GM18517 (cell line): ENCODE results near the gene VGLL3.
"Not testable (repeated sequence)": the region's sequence is repeated elsewhere in the genome, so short reads cannot be mapped to it uniquely, and the experiment has no call there.

Experiments used
- ATAC-seq: cut with Tn5 transposase; IDR thresholded peaks from one replicate; pipeline ENCODE4 v1.9.1; 2021; ENCODE audit warnings: mild to moderate bottlenecking, moderate library complexity; ENCODE audit not compliant: unreplicated experiment

VGLL3 gene

DNA sequence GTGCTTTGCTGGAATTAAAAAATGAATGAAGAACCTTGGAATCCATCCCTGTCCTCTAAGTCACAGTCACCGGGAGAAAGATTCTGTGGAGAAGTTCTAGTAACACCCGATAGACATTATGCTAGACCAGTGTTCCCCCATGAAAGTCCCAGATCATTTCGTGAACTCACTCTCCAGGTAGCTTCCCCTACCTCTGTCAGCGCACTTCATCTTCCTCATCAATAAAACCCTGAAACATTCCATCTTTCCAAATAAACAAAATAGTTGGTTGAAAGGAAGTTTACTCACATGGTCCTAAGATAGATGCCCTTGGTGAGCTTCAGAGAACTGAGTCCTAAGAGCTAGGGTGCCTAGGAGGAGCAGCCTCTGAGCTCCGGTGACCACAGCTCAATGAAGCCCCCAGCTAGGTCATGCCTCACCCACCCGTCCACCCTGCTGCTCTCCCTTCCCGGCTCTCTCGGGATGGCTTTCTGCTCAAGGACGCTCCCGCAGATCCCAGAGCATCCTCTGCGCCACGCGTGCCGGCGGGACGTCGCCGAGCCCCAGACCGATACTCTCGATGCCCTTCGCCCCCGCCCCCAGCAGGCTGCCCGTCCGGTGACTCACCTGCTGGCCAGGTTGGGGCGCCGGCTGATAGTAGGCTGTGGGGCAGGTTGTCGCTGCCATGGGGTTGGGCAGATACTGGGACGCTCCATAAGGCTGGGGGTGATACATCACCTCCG lies 776 bp downstream of the VGLL3 start:
- ATAC-seq = no peak

DNA sequence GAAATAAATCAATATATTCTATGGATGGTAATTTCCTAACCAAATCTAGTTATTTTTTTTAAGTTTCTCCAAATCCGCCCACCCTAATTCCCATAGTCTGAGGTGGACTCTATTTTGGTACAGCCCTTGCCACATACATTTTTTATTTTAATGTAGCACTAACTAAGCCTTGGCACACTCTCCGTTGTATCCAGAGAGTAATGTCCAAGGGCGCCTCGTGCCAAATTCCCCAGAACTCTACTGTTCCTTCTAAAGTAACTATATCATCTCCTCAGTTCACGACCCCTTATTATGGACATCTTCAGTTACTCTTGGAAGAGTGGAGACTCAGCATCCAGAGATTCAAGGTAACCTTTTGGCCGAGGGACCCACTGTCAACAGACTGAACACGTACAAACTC lies 1.3 kb downstream of the VGLL3 start:
- no peak for ATAC-seq

DNA sequence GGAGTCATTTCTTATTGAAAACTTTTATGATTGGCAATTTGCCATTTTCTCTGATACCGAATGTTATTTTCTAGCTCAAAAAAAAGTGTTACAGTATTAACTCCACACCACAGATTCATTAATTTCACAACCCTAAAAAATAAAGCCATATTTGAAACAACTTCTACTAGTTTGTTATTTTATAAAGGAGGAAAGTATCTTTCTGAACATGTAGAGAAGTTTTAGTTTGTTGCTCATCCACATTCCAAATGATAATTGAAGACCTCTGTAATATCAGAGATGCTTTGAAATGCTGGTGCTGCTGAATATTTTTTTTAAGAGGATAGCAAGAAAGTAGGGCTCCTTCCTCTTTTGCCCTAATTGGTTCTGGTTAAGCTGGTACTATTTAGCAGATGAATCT lies 1.9 kb downstream of the VGLL3 start:
- ATAC-seq = no peak

DNA sequence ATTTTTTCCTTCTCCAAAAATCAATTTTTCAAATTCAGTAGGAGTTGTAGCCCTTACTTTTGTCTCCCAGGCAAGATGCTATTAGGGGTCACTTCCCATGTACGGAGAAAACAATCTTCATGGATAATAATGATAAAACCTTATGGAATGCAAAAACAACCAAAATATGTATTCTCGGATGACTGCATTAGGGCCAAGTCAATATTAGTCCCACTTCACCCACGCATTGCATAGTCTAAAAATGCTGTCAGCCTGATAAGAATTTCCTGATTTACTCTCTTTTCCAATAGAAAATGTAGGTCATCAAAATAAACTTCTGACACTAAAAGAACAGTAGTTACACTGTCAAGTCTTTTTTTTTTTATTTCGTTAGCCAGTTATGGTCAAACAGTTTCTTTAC lies 2.7 kb downstream of the VGLL3 start:
- no peak for ATAC-seq

DNA sequence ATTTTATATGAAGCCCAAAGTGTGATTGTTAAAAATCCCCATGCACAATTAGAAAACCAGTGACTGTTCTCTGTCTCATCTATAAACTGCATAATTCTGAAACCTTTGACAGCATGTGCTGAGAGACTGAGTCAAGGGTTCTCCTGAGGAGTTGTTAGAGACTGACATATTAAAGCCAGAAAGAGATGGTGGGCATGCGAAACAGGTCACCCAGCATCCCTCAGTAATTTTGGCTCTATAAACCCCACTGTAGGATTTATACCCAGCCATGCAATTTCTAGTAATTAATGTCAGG lies 3.6 kb downstream of the VGLL3 start:
- ATAC-seq = no peak

DNA sequence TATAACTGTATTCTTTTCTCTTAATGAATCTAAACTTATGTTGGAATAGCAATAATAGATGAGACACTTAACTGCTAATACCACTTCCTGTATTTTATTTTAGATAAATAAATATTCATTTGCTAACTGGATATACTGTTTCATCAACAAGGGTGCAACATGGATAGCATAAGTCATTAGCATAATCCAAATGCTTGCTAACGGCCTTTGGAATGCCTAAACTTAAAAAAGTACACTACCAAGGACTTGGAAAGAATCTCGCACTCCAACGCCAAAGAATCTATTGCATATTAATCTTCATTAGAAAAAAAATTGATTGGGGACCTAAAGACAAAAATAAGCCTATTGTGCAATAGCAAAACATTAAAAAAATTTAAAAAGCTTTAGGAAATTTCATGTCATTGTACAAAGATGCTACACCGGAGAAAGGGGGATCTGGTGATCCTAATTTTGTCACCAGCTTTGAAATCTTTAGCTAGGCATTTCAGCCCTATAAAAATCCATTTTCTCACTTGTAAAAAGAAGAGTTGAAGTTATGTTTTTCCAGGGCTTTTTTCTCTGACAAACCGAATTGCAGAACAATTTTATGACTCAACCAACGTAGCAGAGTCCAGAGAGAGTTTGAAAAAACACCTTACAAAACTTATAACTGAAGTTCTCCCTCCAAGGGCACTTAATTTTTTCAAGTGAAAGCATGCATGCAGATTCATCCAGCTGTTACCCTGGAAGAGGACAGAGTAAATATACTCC lies 4.1 kb downstream of the VGLL3 start:
- no peak for ATAC-seq

DNA sequence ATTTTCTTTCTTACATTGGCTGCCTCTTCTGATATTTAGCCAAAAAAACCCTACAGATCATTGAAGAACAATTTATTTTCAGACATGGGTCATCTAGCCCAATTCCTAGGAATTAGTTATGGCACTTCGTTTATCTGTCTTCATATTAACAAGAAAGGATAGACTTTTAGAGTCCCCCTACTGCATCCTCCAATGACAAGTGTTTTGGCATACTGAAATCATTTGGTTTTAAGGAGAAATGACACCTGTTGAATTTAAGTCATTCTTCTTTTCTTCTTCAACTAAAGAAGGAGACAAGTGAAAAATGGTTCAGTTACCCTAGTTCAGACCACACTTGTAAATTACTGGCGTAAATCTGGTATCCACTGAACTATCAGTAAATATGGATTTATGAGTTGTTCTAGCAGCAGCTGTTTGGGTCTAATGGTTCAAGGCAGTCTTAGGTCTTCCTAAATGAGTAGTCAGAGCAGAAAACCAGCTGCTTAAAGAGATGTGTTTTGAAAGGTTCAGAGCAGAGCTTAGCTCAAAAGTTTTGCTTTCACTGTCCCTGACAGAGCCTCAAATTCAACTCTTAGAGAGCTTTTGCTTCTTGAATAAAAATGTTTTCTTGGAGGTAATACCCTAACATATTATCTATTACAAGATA lies 5.6 kb downstream of the VGLL3 start:
- ATAC-seq = no peak

DNA sequence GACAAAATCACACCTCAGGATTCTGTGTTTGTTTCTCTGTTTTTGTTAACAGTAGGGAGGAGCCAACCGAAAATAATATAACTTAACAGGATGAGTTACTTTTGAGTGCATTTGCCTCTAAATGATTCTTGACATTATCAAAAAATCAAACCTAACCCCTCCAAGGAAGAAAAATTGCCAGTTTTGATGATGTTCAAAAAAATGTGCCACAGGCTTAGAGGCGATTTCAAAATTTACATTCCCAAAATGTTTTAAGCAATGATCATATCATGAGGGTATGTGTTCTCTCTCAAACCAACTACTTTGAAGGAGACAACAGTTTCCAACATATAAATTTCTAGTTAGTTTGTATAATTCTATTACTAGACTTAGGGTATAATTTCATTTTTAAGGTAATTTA lies 6.7 kb downstream of the VGLL3 start:
- no peak for ATAC-seq

DNA sequence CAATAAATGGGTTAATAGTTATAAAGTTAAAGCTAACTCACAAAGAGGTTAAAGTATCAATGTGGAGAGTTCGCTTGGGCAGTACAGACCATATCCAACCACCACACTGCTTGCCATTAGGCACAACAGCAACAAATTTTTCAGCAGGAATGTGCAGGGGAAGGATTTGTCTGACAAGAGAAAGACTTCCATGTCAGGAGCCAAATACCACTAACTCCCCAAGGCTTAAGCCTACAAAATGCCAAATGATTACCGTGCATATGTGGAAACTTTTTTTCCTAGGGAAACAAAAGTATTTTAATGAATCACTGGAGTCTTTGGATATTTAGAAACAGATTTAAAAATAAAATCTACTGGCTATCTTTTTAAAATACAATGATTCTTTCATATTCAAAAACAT lies 8.1 kb downstream of the VGLL3 start:
- no peak for ATAC-seq

DNA sequence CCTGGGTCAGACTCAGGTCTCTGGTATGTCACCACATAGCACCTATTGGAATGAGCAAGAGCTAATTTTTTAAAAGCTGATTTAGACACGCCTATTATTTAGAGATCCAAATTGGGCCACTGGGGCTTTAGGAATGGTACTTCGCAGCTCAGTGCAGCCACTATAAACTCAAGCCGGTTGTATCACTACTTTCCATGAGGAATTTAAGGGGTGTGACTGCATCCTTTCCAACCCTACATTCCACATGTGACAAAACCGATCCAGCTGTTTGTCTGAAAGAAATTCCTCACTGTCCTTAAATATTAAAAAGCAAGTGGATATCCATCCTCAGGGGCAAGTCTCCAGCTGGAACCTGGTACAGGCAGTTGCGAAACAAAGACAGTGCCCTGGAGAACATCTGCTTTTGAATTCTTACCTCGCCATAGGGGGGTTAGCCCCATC lies 12.8 kb downstream of the VGLL3 start:
- no peak for ATAC-seq

DNA sequence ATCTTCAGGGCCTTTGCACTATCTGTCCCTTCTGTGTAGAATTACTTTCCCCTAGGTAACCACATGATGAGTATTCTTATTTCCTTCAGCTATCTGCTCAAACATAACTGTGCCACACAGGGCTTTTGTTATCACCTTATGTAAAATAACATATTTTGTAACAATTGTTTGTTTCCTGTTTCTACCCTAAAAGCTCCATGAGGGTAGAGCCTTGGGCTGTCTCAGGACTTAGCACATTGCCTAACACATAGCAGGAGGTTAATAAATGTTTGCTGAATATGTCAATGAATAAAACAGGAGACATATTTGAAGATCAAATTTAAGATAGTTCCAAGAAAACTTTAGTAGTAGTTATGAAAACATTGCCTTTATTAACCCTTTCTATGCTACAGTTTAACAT lies 14.7 kb downstream of the VGLL3 start:
- no peak for ATAC-seq

DNA sequence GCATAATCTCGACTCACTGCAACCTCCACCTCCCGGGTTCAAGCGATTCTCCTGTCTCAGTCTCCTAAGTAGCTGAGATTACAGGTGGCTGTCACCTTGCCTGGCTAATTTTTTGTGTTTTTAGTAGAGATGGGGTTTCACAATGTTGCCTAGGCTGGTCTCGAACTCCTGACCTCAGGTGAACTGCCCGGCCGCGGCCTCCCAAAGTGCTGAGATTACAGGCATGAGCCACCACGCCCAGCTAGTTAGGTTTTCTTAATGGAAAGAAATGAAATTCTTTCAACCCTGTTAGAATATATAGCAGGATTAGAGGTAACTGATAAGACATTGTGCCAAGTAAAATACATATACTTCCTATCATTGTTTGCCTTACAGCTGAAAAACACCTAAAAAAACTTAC lies 16.8 kb downstream of the VGLL3 start:
- not testable (repeated sequence) for ATAC-seq

DNA sequence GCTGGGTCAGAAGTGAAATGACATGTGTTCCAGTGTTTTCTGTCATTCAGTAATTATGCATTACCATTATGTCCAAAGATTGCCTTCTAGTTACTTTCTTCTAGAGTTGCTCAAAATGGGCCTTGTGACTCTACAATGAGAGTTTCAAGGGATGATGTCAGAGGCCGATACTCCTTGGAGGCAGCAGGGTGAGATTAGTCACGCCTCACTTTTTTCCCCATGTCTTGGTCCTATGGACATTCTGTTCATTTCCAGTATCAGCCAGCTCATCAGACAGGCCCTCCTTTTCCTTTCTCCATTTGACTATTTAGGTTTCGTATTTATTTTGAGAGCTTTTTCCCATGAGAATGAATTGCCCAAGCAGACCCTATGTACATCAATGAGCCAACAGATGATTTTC lies 17.5 kb downstream of the VGLL3 start:
- no peak for ATAC-seq

DNA sequence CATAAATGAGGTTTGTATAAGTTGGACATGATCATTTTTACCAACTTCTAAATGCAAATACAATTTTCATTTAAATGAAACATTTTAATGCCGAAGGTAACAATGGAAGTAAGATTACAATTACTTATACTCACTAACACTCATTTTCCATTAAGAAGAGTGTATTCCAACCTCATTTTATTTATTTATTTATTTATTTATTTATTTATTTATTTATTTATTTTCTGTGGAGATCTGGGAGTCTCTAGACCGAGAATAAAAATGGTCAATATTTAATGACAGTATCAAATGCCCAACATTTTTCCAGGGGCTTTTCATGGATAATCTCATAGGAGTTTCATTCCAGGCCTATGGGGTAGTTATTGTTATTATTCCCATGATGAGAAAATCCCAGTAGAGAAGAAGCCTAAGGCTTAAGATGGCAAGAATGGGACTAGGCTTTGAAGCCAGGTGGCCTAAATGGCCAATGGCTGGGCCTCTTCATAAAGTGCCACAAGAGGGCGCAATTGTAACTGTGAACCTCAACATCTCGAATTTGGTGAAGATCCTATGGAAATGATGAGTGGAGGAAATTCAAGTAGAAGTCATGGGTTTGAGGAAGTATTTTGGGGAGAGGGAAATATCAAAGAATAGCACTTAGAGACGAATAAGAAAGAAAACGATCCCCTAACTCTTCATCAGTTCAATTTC lies 21.3 kb downstream of the VGLL3 start:
- peak; percentile 73 for ATAC-seq

DNA sequence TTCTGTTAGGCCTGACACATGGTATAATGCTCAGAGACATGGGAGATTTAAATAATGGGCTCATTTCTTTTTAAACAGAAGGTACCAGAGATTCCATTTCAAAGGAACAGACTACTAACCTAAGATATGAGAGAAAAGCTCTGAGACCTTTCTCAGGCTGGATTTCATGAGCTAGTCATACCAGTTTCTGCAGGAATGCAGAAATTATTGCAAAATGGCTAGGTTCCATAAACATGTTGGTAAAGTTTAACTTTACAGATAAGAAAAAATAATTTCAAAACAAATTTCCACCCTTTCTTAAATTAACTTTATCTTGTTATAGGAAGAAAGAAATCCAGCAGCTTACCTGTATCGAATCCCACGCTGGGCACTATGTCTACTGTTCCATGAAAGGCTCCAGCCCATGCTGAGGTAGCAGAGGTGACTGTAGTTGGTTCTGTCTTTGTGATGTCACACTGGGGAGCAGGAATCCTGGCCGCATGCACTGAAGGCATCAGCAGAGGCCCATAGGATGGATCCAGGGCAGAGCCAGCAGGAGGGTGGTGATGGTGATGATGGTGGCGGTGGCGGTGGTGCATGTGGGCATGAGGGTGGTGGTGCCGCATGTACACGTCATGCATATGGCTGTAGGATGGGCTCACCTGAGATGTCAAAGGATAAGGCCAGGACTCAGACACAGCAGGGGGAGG lies 22.6 kb downstream of the VGLL3 start:
- no peak for ATAC-seq

DNA sequence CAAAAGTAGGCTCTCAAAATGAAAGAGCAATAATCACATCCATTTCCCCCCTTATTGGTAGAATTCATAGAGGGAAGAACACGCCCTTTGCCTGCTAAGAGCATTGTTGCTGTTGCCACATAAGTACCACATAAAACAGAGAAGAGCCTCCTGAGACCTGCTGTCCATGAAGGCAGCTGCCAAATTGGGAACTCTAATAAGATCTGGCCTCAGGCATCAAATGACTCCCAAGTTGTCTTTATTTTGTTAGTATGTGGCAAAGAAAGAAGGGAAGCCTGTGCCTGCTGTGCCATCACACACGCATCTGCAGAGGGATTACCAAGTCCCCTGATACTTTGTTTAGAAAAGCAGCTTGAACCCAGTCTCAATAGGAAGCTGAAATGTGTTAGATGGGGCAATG lies 23.9 kb downstream of the VGLL3 start:
- ATAC-seq = no peak

DNA sequence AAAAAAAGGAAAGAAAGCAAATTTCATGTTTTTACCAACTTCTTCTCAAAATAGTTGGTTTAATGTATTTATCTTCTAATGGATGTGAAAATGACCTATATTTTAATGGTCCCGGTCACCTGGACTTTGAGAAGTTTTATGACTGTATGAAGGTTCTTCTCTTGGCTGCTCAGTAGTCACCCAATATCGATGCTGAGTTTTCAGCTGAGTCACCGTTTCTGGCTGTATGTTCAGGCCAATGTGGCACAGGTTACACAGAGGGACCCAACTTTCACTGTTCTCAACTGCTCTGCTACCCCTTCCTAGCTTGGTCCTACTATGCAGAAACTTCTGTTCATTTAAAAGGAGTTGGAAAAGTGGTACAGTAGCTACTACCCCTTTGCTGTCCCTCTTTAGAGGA lies 25.8 kb downstream of the VGLL3 start:
- ATAC-seq = no peak

DNA sequence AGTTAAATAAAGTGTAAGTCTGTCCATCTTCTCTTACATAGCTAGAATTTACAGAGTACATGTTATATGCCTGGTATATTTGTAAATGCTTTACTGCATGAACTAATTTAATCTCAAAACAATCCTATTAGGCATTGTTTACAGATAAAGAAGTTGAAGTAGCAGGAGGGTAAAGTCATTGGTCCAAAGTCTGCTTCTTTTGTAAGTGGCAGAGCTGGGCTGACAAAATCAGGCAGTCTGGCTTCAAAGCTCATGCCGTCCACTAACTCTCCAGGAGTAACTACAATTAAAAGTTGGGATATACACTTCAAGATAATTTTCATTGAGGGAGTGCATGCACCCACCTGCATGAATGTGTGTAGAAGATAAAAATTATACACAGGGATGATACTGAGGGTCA lies 27.3 kb downstream of the VGLL3 start:
- no peak for ATAC-seq

DNA sequence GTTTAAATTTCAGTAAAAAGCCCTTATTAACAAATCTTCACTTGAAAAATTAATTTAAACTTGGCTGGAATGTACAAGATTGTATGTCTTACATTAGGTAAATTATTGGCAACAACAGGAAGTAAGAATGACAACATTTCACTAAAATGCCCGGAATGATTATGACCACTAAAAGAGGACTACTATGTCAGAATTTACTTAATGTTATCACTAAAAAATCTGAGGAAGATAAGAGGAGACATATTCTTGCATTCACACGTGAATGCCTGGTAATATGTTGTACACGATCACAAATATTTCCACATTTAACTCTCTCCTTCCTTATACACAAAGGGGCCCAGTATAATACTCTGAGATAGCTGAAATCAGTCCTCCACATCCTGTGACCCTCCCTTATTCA lies 29.7 kb downstream of the VGLL3 start:
- no peak for ATAC-seq

DNA sequence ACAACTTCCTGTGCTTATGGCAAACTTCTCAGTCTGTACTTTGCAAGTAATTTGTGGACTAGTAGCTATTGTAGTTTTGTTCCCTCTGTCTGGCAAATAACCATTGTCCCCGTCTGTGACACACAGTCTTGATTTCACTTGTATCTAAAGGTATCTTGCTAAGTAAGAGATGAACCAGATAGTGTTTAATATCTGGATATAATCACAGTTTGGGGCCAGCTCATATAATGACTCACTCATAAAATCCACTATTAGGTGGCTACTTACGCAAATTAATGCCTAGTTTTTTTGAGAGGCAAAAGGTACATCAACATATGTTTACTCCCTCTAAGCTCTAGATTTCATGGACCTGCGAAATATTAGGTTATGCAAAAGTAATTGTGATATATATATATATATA lies 30.4 kb downstream of the VGLL3 start:
- no peak for ATAC-seq

DNA sequence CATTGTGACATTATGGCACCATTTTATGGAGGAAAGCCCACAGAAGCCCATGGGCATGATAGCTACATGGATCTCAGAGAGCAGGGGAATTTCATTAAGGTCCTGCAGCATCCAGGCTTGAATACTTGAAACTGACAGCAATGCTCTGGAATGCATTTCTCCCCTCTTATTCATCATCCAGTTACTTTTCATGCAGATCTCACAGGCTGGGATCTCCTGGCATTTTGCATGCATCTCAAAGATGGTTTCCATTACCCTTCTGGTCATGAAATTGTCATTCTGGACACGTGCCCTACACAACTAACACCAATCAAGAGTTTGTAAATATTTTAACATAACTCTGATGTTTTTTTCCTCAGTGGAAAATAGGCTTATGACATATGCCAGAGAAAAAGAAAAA lies 32.4 kb downstream of the VGLL3 start:
- no peak for ATAC-seq
